Measurements from ENCODE around the gene ITPKC.
A peak's percentile ranks its signal among the peaks of the same experiment; 100 is the strongest.

The ITPKC gene

GRCh38 chr19:40776932-40777644 is 60.2 kb downstream of the ITPKC start:
- H3K4me3 ChIP-seq (ENCODE audit: low read depth, low read length): peak overlapping the region; percentile 55
- no peak for TF ChIP-seq CTCF (IDR thresholded peaks at IDR 0.05; ENCODE audit: borderline replicate concordance, insufficient read depth, low read depth, low read length)

- H3K4me3 ChIP-seq (ENCODE audit: low read depth, low read length): peak overlapping the region; percentile 55
- no peak for TF ChIP-seq CTCF (IDR thresholded peaks at IDR 0.05; ENCODE audit: borderline replicate concordance, insufficient read depth, low read depth, low read length)
Observed at GRCh38 chr19:40777645-40777936, 60.7 kb downstream of the ITPKC start.

DNA sequence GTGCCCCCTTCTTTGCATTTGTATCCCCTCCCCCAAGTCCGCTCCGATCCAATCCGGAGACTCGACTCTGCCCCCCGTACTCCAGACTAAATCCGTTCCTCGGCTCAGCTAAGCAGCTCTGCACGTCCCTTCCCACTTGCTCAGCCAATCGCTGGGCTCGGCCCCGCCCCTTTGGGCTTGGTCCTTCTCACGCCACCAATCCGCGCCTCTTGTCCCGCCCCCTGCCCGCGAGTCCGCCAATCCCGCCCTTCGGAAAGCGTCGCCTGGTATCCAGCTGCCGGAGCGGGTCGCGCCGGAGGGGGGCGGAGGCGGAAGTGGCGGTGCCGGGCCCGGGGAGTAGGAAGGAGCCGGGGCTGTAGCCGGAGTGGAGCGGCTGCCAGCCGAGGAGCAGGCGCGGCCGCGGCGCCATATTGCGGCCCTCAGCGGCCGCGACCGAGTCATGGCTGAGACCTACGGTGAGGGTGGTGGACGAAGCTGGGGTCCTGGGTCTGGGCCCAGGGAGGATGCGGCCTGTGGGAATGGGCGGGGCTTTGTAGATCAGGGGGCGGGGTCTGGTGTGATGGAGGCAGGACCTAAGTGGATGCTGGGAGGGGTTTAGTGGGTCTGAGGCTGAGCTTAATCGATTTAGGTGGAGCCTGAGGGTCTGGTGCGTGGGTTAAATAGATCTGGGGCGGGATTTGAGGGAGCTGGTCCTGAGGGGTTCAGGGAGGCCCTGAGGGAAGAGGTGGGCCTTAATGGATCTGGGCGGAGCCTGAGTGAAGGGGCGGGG is 61.2 kb downstream of the ITPKC start, which contains the start of gene RAB4B:
Gene RAB4B, plus strand, starts transcription at position 311 of the 769 bp plus-strand sequence. Its CDS starts 129 bp downstream, at position 440.
- no peak for TF ChIP-seq CTCF (IDR thresholded peaks at IDR 0.05; ENCODE audit: borderline replicate concordance, insufficient read depth, low read depth, low read length)
- peak within 1 kb of the TSS; percentile 55 for H3K4me3 ChIP-seq (ENCODE audit: low read depth, low read length)

- no peak for TF ChIP-seq CTCF (IDR thresholded peaks at IDR 0.05; ENCODE audit: borderline replicate concordance, insufficient read depth, low read depth, low read length)
- H3K4me3 ChIP-seq (ENCODE audit: low read depth, low read length): peak overlapping the region; percentile 52
Observed at GRCh38 chr19:40778706-40779284, 61.9 kb downstream of the ITPKC start.

DNA sequence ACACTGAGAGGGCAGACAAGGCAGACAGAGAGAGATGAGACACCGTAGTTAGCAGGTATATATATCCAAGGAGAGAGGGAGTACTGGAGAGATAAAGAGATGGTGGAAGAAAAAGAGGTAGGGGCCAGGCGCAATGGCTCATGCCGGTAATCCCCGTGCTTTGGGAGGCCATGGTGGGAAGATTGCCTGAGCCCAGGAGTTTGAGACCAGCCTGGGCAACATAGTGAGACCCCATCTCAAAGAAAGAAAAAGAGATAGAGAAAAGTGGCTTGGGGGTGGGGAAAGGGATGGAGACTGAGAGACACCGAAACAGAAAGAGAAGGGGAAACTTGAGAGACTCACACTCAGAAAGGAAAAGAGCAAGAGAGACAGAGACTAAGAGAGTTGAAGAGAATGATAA is 63.7 kb downstream of the ITPKC start:
- TF ChIP-seq CTCF (IDR thresholded peaks at IDR 0.05; ENCODE audit: borderline replicate concordance, insufficient read depth, low read depth, low read length): no peak
- no peak overlapping the region for H3K4me3 ChIP-seq (ENCODE audit: low read depth, low read length)

GRCh38 chr19:40781140-40781539 is 64.2 kb downstream of the ITPKC start:
- no peak for TF ChIP-seq CTCF (IDR thresholded peaks at IDR 0.05; ENCODE audit: borderline replicate concordance, insufficient read depth, low read depth, low read length)
- no peak overlapping the region for H3K4me3 ChIP-seq (ENCODE audit: low read depth, low read length)
